ENCODE results near the gene MUC2. TPM values are rescaled to one million over a fixed set of nuclear protein-coding genes. Genes with fewer than 3 reads are reported as not detected.

Gene MUC2
- polyA plus RNA-seq, 3 donors = not detected

DNA sequence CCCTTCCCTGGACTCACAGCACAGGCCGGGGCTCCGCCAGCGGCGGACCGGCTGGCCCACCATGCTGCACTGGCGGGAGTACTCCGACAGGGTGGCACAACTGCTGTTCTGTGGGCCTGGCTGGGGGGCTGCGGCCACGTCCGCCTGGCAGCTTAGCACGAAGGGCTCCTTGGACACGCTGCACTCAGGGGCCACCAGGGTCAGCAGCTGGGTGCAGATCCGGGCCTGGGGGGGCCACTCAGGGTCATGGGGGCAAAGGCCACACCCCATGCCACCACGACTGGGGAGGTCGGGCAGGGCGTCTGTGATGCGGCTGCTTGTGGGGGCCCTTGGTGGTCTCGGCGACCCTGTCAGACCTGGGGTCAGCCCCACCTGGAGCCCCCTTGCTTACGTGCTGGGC lies 44.1 kb upstream of the MUC2 start:
- Mint-ChIP-seq H3K27ac (no peak overlapping the region), H3K36me3 (no peaks in the 10 kb centered on the region), H3K27me3 (ENCODE audit: low read depth in 3 of 3) (peaks cover 0 to 3% (median 2%) of the 10 kb centered on the region in 3 donors), H3K9me3 (peaks cover 0 to 6% (median 2%) of the 10 kb centered on the region in 7 donors), H3K4me1 (no peaks in the 10 kb centered on the region), H3K4me3 (no peak overlapping the region)
- WGBS (ENCODE audit: insufficient coverage) = 82% methylated on average over 20 of the region's 20 CpGs
- TF ChIP-seq CTCF (IDR thresholded peaks at IDR 0.05) = no peak
- no peak overlapping the region for H3K4me3 ChIP-seq (replicated peaks in 1 of 3; ENCODE audit: low read depth in 2 of 3, low read length in 3 of 3)
- intact Hi-C loops (cut with micrococcal nuclease) = no loop called here
- no peaks in the 10 kb centered on the region for H4K20me1 ChIP-seq (ENCODE audit: insufficient read depth, low read length)
- no peaks in the 10 kb centered on the region for H3K9me3 ChIP-seq (replicated peaks in 1 of 2; ENCODE audit: control insufficient read depth in 1 of 2, insufficient read depth in 1 of 2, low read length in 2 of 2)
- H3K79me2 ChIP-seq (ENCODE audit: insufficient read depth, low read length) = no peaks in the 10 kb centered on the region
- H3K4me1 ChIP-seq (ENCODE audit: control insufficient read depth in 1 of 2, insufficient read depth in 2 of 2, low read length in 2 of 2) = no peaks in the 10 kb centered on the region
- no peaks in the 10 kb centered on the region for H3K27me3 ChIP-seq (ENCODE audit: control insufficient read depth in 2 of 2, insufficient read depth in 2 of 2, low read length in 2 of 2)
- no peaks in the 10 kb centered on the region for H3K36me3 ChIP-seq (replicated peaks in 1 of 2; ENCODE audit: control insufficient read depth in 1 of 2, insufficient read depth in 2 of 2, low read length in 2 of 2)
- no peak overlapping the region for H3K9ac ChIP-seq (ENCODE audit: insufficient read depth, low read length, poor library complexity, severe bottlenecking)
- no peak overlapping the region for H3K4me2 ChIP-seq (replicated peaks; ENCODE audit: extremely low read depth, low read length, poor library complexity, severe bottlenecking)
- H3K27ac ChIP-seq (ENCODE audit: low read depth in 1 of 2, low read length in 2 of 2) = no peak overlapping the region
- DNase-seq = no peak
- H2AFZ ChIP-seq (ENCODE audit: insufficient read depth, low read depth, low read length, poor library complexity, severe bottlenecking) = no peak overlapping the region

DNA sequence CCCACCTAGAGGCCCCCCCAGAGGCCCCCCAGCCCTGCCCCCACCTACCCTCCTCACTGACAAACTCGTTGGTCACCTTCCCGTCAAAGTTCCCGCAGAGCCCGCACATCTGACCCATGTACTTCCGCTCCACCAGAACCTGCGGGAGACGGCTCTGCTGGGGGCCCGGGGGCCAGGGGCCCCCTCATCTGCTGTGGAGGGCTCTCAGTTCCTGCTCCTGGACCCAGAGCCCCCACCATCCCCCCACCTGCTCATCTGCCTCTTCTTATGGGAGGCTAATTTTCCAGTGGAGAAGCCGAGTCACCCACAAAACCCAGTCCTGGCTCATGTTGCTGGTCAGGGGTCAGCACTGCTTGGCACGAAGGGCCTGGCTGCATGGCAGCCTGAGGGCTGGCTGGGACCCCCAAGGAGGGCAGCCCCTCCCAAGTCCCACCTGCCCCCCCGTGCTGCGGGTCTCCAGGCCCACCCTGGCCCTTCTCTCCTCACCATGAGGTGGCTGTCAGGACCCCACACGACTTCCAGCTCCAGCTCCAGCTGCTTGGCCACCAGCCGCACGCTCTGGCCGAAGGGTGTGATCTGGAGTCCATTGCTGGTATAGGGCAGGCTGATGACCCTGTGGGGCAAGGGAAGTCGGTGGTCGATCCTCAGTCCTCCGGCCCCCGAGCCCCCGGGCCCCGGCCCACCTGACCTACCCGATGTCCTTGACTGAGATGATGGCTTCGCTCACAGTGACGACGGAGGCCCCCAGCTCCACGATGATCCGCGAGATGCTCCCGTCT lies 43.4 kb upstream of the MUC2 start:
- no peaks in the 10 kb centered on the region for H3K9me3 ChIP-seq (replicated peaks in 1 of 2; ENCODE audit: control insufficient read depth in 1 of 2, insufficient read depth in 1 of 2, low read length in 2 of 2)
- no peaks in the 10 kb centered on the region for H3K4me1 Mint-ChIP-seq
- 84% methylated on average over 24 of the region's 30 CpGs for WGBS (ENCODE audit: insufficient coverage)

More for the DNA sequence above, 43.4 kb upstream of the MUC2 start:
- no peaks in the 10 kb centered on the region for H3K36me3 ChIP-seq (replicated peaks in 1 of 2; ENCODE audit: control insufficient read depth in 1 of 2, insufficient read depth in 2 of 2, low read length in 2 of 2)
- H3K27ac ChIP-seq (ENCODE audit: low read depth in 1 of 2, low read length in 2 of 2) = no peak overlapping the region
- Mint-ChIP-seq H3K36me3 (no peaks in the 10 kb centered on the region), H3K27ac (no peak overlapping the region), H3K4me3 (no peak overlapping the region), H3K9me3 (peaks cover 0 to 6% (median 2%) of the 10 kb centered on the region in 7 donors), H3K27me3 (ENCODE audit: low read depth in 3 of 3) (peaks cover 0 to 3% (median 2%) of the 10 kb centered on the region in 3 donors)
- no peak overlapping the region for H2AFZ ChIP-seq (ENCODE audit: insufficient read depth, low read depth, low read length, poor library complexity, severe bottlenecking)
- no peaks in the 10 kb centered on the region for H4K20me1 ChIP-seq (ENCODE audit: insufficient read depth, low read length)
- intact Hi-C loops (cut with micrococcal nuclease) = no loop called here
- no peaks in the 10 kb centered on the region for H3K4me1 ChIP-seq (ENCODE audit: control insufficient read depth in 1 of 2, insufficient read depth in 2 of 2, low read length in 2 of 2)
- H3K9ac ChIP-seq (ENCODE audit: insufficient read depth, low read length, poor library complexity, severe bottlenecking) = no peak overlapping the region
- H3K27me3 ChIP-seq (ENCODE audit: control insufficient read depth in 2 of 2, insufficient read depth in 2 of 2, low read length in 2 of 2) = no peaks in the 10 kb centered on the region
- no peak for TF ChIP-seq CTCF (IDR thresholded peaks at IDR 0.05)
- H3K4me2 ChIP-seq (replicated peaks; ENCODE audit: extremely low read depth, low read length, poor library complexity, severe bottlenecking) = no peak overlapping the region
- H3K79me2 ChIP-seq (ENCODE audit: insufficient read depth, low read length) = no peaks in the 10 kb centered on the region
- no peak for DNase-seq
- H3K4me3 ChIP-seq (replicated peaks in 1 of 3; ENCODE audit: low read depth in 2 of 3, low read length in 3 of 3) = no peak overlapping the region

Data from CD14-positive monocyte (primary cell).